NCI-H524 treated with DMSO at 0.1 percent for 48 hours (cell line): Measurements from ENCODE around the gene TNPO3.

Experiments
- DNase-seq: peaks from one replicate; lab custom pipeline; 2025; lab: John Stamatoyannopoulos, UW

TNPO3 gene

DNA sequence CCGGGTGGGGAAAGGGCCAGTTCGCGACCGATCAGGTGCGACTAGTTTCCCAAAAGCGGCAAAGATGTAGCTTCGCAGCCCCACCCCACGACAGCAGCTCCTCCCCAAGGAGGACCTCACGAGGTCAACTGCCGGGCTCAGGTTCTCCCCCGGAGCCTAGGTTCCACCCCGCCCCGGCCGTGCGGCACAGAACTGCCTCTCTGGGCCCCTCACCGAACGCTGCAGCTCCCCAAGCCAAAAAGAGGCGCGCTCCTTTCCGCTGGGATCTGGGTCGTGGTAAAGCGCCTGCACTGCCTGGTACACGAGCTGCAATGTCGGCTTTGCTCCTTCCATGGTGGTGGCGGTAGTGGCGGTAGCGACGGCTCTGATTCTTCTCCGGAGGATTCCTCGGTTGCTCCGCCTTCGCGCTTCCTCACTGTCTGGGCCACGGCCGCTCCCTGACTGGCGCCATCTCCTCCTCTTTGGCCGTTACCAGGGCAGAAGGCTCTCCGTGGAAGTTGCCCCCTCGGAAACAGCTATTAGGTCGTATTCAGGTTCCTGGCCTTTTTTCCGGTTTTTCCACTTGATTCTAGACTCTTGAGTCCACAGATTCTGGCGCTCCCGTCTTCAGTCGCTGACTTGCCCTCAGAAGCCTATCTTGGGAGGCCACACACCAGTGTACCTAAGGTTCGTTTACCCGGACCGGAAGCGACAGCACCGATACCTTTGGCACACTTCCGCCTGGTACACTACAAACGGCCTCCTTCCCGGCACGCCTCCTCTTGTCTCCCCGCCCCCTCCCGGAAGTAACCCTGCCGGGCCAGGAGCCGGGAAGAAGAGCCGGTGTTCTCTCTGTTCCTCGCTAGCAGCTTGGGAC, at the start of gene TNPO3:
TSS of gene TNPO3 (minus strand) at position 674 of the 856 bp plus-strand sequence. CDS start at position 333, 341 bp downstream.
- DNase-seq, result peak; percentile 54

DNA sequence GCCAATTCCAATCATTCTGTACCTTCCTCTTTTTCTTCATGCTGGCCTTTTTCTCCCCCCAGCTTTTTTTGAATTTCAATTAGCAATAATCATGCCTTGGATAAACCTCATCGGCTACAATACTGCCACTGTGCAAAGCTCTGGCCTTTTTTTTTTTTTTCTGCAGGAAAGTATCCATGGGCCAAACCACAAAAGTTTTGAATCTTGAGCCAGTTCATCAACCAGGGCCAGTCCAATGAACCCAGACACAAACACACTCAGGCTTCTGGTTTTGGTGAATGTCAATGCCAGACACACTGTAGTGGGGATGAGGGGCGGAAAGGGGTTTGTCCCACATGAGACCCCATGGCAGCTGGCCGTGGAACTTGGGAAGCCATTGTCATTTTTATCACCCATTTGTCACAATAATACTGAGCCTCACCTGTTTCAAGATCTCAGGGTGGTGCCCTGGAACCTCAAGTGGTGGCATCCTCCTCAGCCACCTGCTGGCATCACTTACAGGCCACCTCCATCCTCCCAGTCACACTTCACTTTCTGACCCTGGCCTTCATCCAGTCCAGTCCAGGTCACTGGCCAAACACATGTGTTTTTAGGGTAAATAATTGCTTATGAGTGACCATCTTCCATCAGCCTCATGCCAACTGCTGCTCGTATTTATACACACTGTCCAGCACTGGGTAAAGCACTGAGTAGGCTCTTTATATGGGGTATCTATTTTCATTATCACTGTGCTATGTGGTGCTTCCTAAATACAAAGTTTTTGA, 48.8 kb upstream of the TNPO3 start:
- no peak for DNase-seq

DNA sequence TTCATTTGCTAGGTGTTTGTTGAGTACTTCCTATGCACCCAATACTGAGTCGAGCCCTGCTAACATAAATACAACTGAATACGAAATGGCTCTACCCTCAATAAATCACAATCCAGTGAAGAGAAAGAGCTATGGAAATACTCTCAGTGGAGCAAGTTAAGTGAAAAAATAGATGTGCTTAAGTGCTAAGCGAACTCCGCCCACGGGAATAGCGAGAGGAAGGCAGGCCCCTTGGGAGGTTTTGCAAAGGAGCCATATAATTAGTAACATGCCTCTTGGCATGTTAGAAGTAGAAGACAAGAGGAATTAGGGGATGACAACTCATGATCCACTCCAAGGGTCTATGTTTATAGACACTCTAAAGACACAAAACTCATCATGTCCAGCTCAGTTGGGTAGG, 46.8 kb upstream of the TNPO3 start:
- no peak for DNase-seq

DNA sequence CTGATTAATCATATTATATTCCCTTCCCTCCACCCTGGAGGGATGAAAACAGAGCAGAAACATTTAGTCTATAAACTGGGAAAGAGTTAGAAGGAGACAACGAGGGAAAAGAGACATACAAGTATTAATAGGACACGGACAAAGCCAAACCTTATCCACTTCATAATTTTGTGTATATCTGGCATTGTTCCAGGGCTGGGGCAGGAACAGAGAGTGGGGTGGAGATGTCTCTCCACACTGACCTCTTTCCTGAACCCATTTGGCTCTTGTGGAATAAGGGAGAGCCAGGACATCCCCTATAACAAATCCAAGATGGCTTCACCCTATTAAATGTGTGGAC, 45.9 kb upstream of the TNPO3 start:
- no peak for DNase-seq

DNA sequence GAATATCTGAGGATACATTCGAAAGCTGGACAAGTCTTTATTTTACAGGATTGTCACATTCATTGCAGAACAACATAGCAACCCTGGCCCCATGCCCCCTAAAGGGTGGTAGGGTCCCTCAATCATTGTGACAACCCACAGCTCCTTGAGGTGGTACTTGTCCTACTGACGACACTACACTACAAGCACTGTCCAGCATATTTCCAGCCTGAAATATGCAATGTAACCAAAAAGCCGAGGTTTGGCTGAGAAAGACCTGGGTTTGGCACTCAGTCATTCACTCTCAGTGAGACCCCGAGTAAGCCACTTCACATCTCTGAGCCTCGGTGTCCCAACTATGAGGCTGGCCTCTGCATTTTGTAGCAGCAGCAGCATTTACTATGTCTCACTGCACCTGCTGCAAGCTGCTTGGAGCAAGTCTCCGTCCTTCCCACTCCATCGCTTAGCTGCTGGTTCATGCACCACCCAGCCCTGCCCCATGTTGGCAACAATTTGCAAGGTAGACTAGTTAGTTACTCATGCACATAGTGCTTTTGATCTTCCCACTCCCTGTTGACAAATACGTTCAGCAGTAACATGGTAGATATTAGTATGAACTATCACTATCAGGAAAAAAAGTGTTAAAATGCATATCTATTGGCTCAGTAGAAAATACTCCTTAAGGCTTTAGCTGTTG, 43.6 kb upstream of the TNPO3 start:
- no peak for DNase-seq

DNA sequence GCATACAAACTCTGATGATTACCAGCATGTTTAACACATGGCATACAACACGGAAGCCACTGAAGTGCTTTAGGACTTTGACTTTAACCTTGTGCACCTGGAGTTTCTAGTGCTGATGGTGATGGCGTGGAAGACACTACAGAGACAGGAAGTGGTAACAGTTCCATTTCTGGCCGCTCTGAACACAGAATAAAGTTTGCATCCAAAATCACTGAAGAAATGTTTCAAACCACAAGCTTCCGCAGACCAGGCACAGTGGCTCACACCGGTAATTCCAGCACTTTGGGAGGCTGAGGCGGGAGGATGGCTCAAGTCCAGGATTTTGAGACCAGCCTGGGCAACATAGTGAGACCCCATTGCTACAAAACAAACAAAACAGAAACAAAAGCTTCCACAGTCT, 40.3 kb upstream of the TNPO3 start:
- DNase-seq, result no peak

DNA sequence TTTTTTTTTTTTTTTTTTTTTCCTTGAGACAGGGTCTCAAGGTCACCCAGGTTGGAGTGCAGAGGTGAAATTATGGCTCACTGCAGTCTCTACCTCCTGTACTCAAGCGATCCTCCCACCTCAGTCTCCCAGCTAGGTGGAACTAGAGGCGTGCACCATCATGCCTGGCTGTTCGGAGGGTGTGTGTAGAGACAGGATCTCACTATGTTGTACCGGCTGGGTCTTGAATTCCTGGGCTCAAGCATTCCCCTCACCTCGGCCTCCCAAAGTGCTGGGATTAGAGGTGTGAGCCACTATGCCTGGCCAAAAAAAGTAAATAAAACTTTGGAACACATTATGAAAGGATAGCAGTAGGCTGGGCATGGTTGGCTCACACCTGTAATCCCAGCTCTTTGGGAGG, 39.6 kb upstream of the TNPO3 start:
- DNase-seq, result no peak

DNA sequence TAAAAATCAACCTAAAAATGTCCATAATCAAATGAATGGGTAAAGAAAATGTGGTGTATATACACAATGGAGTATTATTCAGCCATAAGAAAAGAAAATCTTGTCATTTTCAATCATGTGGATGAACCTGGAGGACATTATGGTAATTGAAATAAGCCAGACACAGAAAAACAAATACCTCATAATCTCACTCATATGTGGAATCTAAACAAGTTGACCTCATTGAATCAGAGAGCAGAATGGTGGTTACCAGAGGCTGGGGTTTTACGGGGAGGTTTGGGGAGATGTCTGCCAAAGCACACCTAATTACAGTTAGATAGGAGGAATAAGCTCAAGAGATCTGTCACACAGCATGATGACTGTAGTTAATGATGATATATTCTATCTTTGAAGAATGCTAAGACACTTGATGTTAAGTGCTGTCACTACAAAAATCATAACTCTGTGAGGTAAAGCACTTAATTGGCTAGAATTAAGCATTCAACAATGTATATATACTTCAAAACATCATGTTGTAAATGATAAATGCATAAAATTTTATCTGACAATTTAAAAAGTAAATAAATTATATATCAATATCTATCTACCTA, 39.1 kb upstream of the TNPO3 start:
- no peak for DNase-seq

DNA sequence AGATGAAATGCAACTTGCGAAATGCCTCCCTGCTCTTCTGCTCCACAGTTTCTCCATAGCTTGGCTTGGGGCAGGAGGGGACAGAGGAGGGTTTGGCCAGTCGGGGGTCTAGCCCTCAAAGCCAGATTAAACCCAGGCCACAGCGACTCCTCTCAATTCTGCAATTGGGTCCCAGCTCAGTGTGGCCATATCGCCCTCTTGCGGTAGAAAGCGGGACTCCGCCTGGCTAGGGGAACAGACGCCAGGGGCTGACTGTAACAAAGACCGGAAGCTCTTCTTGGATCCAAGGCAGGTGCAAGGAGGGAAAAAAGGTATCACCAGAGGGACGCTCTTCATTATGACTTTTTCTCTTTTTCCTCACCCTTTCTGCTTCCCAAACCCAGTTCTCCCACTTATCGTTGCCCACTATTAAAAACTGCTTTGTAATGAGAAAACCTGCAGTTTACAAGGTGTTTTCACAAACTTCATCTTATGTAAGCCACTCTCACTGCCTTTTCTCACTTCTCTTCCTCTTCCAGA, 36.6 kb upstream of the TNPO3 start:
- DNase-seq, result no peak

DNA sequence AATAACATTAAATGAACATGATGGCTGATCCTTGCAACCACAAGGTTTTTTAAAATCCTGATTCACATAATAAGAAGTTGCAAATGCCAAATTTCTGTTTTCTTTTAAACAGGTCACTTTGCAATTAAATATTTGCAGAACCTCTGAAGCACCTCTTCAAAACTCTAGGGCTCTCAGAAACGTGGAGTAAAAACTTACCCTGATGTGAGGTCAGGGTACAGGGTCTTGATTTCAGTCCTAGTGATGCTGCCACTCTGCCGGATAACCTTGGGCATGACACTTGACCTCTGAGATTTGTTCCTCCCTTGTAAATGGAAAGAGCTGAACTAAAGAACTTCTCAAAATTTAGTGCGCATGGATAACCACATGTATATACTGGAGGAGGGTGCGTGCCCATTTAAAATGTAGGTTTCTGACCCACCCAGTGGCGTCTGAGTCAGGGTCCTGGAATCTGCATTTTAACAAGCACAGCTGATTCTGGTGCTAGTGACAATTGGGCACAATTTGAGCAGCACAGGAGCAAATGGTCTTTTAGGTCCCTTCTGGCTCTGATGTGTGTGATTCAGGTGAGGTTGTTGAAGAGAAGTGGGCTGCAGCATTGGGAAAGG, 35.5 kb upstream of the TNPO3 start:
- DNase-seq, result no peak

DNA sequence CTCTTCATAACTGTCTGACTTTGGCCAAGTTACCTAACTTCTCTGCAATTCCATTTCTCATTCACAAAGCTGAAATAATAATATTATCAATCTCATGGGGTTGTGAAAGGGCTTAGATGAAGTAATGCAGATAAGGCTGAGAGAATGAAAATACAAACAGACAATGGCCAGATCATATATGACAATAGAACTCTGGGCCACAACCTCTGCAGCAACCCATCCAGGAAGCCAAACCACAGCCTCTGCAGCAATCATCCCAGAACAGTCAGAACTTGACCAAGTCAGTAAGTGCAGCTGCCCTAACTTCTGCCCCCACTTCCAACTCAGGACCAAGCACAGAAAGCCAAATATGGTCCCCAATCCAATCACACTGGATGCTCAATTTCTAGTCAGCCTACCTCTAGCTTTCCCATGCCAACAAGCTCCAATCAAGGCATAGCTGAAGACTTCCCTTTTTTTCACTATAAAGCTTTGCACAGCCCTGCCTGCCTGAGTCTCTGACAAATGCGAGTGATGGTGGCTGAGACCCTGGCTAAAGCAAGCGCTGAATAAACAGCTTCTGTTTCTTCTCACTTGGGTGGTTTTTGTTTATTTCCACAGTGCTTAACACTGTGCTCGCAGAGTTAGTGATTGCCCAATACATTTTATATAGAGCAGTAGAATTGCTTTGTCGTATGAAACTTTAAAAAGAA, 34.8 kb upstream of the TNPO3 start:
- DNase-seq, result no peak

DNA sequence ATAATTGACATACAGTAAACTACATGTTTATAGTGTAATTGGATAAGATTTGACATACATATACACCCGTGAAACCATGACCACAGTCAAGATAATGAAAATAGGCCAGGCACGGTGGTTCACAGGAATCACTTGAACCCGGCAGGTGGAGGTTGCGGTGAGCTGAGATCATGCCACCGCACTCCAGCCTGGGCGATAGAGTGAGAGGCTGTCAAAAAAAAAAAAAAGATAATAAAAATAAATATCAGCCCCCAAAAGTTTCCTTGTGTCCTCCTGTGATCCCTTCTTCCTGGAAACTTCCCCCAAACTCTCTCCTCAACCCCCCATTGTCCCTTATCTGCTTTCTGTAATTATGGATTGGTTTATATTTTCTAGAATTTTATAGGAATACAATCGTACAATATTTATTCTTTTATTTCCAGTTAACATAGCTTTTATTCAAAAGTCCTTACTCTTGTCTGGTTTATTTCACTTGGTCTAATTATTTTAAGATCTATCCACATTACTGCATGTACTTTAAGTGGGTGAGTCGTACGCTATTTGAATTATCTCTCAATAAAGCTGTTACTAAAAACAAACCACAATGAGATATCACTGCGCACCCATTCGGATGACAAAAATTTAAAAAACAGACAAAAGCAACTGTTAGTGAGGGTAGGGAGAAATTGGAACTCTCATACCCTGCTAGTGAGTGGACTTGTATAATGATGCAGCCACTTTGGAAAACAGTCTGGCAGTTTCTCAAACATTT, 30.1 kb upstream of the TNPO3 start:
- DNase-seq, result no peak

DNA sequence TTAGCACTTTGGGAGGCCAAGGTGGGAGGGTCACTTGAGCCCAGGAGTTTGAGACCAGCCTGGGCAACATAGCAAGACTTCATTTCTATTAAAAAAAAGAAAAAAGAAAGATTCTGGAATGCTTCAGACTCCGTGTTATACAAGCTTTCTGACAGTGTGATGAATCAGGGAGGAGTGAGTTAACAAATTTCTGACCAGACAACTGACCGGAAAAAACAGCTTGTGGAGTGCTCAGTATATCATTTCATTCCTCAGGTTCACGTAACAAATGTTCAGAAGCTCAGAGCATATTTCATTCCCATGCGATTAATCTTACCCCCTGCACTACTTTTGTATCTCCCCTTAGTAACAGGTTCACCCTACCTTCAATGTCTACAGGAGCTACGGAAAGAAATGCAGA, 28.6 kb upstream of the TNPO3 start:
- no peak for DNase-seq

DNA sequence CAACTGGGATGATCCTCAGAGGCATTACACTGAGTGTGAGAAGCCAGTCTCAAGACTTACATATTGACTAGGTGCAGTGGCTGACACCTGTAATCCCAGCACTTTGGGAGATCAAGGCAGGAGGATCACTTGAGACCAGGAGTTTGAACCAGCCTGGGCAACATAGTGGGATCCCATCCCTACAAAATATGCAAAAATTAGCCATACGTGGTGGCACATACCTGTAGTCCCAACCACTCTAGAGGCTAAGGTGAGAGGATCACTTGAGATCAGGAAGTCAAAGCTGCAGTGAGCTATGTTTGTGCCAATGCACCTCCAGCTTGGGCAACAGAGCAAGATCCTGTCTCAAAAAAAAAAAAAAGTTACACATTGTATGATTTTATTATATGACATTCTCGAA, 23.5 kb upstream of the TNPO3 start:
- no peak for DNase-seq

DNA sequence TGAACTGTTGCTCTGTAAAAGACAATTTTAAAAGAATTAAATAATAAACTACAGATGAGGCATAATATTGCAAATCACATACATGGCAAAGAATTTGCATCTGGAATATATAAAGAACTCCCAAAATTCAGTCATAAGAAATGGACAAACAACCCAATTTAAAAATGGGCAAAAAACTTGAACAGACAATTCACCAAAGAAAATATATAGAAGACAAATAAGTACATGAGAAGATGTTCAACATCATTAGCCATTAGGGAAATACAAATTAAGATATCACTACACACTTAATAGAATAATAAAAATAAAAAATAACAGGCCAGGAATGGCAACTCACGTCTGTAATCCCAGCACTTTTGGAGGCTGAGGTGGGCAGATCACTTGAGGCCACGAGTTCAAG, 22.0 kb upstream of the TNPO3 start:
- no peak for DNase-seq

DNA sequence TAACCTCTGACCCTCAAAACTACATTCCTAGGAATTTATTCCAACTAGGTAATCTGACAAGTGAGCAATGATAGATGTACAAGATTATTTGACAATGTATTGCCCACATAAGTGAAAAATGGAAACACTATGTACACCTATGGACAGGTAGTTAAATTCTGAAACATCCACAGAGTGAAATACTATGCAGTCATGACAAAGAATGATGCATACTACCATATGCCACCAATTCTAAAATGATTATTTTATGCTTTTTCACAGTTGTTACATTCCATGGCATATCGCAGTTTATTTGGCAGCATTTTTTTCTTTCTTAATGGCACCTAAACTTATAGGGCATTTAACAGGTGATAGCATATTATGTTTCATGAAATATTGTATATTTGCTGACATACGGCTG, 20.1 kb upstream of the TNPO3 start:
- no peak for DNase-seq

DNA sequence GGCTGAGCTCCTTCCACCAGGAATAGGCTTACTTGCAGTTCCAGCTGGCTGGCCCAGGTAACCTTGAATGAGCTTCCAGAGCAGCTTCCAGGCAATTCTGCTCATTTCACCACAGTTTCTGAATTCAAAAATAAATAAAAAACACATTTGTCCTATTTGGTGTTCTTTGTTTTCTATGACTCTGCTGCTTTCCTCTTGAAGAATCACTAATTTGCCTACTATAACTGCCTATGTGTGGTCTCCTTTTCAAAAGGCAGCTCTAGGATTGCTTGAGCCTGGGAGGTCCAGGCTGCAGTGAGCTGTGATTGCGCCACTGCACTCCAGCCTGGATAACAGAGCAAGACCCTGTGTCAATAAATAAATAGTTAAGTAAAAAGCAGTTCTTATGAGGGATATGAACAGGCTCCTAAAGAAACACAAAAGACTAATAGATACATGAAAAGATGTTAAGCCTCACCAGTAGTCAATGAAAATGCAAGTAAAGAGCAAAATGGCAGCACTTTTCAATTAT, 19.5 kb upstream of the TNPO3 start:
- DNase-seq, result no peak

DNA sequence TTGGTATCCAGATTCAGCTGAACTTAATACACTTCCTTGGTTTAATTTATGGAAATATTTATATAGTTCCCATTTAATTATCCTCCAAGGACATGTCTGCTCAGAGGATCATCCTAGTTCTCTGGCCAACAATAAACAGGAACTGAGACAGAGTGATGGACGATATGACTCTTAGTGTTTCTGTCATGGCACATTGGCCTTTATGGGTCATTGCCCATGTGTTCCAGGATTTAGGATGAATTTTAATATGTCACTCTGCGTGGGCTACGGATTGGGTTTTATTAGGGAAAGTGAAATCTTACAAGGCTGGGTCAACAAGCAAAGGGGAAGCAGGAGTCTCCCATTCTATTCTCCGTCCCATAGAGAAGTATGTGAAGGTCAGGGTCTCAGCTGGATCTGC, 18.8 kb upstream of the TNPO3 start:
- no peak for DNase-seq

DNA sequence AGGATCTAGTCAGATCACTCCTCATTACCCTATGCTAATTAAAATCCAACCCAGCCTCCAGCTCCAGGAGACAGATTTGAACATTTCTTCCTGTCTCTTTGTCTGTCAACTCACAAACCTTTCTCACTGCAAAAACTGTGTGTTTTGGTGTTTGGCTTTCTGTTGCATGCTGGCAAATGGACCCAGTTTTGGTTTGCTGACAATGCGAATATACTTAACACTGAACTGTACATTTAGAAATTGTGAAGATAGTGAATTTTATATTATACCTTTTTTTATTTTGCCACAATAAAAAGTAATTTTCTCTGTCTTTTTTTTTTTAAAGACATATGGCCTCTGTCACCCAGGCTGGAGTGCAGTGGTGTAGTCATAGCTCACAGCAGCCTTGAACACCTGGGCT, 18.3 kb upstream of the TNPO3 start:
- DNase-seq, result no peak

DNA sequence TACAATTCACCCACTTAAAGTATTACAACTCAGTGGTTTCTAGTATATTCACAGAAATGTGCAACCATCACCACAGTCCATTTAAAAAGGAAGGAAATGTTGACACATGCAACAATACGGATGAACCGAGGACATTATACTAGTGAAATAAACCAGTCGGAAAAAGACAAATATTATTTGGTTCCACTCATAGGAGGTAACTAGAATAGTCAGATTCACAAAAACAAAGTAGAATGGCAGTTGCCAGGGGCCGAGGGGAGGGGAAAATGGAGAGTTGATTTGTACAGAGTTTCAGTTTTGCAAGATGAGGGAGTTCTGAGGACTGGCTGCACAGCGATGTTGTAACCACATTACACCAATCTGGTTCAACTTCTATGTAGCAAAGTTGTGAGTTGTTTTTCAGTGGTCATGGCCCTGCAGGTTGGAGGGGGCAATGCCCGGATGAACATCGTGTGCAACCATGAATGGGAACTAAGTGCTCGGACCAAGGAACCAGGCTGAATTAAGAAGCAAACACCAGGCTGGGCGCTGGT, 17.6 kb upstream of the TNPO3 start:
- no peak for DNase-seq
